Measurements from ENCODE around the gene PKDREJ.

DNA sequence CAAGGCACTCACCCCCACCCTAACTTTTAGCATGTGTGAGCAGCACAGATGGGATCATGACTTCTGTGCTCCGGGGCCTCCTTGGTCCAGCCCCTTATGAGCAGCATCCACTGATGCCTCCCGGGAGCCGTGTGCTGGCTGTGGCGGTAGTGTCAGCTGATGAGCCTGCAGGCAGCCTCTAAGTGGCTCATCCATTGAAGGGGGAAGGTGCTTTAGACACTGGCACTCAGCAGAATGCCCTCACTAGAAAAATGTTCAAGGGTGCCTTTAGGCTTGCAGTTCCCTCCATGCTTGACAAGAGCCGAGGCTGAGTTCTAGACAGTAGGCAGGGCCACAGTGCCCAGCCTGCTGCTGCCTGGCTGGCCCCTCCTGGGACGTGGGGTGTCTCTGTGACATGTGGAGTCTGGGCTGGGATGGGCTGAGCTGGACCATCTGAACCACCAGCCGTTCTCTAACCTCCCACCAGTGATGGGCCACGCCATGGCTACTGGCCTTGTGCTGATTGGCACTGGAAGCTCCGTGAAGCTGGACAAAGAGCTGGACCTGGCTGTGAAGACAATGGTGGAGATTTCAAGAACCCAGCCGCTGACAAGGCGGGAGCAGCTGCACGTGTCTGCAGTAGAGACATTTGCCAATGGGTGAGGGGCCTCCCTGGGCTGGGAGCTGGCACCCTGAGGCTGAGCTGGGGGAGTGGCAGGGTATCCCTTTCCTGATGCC lies 10.4 kb upstream of the PKDREJ start:
- TF ChIP-seq, protein P1, sequence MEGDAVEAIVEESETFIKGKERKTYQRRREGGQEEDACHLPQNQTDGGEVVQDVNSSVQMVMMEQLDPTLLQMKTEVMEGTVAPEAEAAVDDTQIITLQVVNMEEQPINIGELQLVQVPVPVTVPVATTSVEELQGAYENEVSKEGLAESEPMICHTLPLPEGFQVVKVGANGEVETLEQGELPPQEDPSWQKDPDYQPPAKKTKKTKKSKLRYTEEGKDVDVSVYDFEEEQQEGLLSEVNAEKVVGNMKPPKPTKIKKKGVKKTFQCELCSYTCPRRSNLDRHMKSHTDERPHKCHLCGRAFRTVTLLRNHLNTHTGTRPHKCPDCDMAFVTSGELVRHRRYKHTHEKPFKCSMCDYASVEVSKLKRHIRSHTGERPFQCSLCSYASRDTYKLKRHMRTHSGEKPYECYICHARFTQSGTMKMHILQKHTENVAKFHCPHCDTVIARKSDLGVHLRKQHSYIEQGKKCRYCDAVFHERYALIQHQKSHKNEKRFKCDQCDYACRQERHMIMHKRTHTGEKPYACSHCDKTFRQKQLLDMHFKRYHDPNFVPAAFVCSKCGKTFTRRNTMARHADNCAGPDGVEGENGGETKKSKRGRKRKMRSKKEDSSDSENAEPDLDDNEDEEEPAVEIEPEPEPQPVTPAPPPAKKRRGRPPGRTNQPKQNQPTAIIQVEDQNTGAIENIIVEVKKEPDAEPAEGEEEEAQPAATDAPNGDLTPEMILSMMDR (IDR thresholded peaks at IDR 0.05; ENCODE audit: low read length) = no peak
- TF ChIP-seq EZH2 (optimal IDR thresholded peaks at IDR 0.05; ENCODE audit: low read depth, low read length) = no peak

All from MM.1S (cell line).